ENCODE data around the gene MMRN1.

The MMRN1 gene

DNA sequence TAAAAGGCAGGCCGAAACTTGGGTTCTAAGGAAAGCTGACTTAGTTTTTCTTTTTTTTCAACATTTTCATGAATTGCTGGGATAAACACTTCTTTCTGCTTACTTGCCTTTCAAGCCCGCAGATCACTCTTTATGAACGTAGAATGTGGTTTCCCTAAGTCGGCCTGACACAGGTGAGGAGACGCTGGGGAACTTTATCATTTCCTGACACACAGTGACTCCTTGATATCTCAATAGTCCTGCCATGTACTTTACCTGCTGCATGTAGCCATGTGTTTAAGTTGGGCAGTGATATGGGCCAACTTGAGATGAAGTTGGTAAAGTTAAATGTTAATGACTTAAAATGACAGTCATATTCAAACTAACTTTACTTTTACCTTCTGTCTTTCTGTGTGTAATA, 31.1 kb upstream of the MMRN1 start:
- H3K4me1 ChIP-seq (ENCODE audit: insufficient read depth, poor library complexity, severe bottlenecking), result no peaks in the 10 kb centered on the region
- no peak for ATAC-seq (ENCODE audit: low read depth)
- H3K27ac ChIP-seq (ENCODE audit: poor library complexity, severe bottlenecking), result no peak overlapping the region
- no peaks in the 10 kb centered on the region for H3K27me3 ChIP-seq (ENCODE audit: insufficient read depth, poor library complexity, severe bottlenecking)
- H3K36me3 ChIP-seq (ENCODE audit: low read depth), result no peaks in the 10 kb centered on the region
- TF ChIP-seq, protein P1, sequence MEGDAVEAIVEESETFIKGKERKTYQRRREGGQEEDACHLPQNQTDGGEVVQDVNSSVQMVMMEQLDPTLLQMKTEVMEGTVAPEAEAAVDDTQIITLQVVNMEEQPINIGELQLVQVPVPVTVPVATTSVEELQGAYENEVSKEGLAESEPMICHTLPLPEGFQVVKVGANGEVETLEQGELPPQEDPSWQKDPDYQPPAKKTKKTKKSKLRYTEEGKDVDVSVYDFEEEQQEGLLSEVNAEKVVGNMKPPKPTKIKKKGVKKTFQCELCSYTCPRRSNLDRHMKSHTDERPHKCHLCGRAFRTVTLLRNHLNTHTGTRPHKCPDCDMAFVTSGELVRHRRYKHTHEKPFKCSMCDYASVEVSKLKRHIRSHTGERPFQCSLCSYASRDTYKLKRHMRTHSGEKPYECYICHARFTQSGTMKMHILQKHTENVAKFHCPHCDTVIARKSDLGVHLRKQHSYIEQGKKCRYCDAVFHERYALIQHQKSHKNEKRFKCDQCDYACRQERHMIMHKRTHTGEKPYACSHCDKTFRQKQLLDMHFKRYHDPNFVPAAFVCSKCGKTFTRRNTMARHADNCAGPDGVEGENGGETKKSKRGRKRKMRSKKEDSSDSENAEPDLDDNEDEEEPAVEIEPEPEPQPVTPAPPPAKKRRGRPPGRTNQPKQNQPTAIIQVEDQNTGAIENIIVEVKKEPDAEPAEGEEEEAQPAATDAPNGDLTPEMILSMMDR (IDR thresholded peaks at IDR 0.05; ENCODE audit: poor library complexity, severe bottlenecking), result no peak
- H3K4me3 ChIP-seq (ENCODE audit: severe bottlenecking), result no peak overlapping the region
- H3K9me3 ChIP-seq (ENCODE audit: severe bottlenecking), result no peaks in the 10 kb centered on the region
- DNase-seq (ENCODE audit: low spot score), result no peak

GRCh38 chr4:89868276-89868675, 26.4 kb upstream of the MMRN1 start:
- TF ChIP-seq, protein P1 (IDR thresholded peaks at IDR 0.05; ENCODE audit: poor library complexity, severe bottlenecking), result no peak
- Histone ChIP-seq H3K4me3 (ENCODE audit: severe bottlenecking) (no peak overlapping the region), H3K27me3 (ENCODE audit: insufficient read depth, poor library complexity, severe bottlenecking) (no peaks in the 10 kb centered on the region), H3K9me3 (ENCODE audit: severe bottlenecking) (no peaks in the 10 kb centered on the region), H3K27ac (ENCODE audit: poor library complexity, severe bottlenecking) (no peak overlapping the region), H3K4me1 (ENCODE audit: insufficient read depth, poor library complexity, severe bottlenecking) (no peaks in the 10 kb centered on the region), H3K36me3 (ENCODE audit: low read depth) (no peaks in the 10 kb centered on the region)
- ATAC-seq (ENCODE audit: low read depth) (no peak), DNase-seq (ENCODE audit: low spot score) (no peak)

- no peaks in the 10 kb centered on the region for H3K9me3 ChIP-seq (ENCODE audit: severe bottlenecking)
- TF ChIP-seq, protein P1 (IDR thresholded peaks at IDR 0.05; ENCODE audit: poor library complexity, severe bottlenecking), result peak; percentile 73
- no peak for ATAC-seq (ENCODE audit: low read depth)
- H3K4me1 ChIP-seq (ENCODE audit: insufficient read depth, poor library complexity, severe bottlenecking), result no peaks in the 10 kb centered on the region
- no peak for DNase-seq (ENCODE audit: low spot score)
- no peaks in the 10 kb centered on the region for H3K27me3 ChIP-seq (ENCODE audit: insufficient read depth, poor library complexity, severe bottlenecking)
- no peak overlapping the region for H3K27ac ChIP-seq (ENCODE audit: poor library complexity, severe bottlenecking)
- H3K36me3 ChIP-seq (ENCODE audit: low read depth), result no peaks in the 10 kb centered on the region
- no peak overlapping the region for H3K4me3 ChIP-seq (ENCODE audit: severe bottlenecking)
Observed at GRCh38 chr4:89868999-89869589, 25.6 kb upstream of the MMRN1 start.

- no peaks in the 10 kb centered on the region for H3K9me3 ChIP-seq (ENCODE audit: severe bottlenecking)
- no peak overlapping the region for H3K4me3 ChIP-seq (ENCODE audit: severe bottlenecking)
- no peaks in the 10 kb centered on the region for H3K4me1 ChIP-seq (ENCODE audit: insufficient read depth, poor library complexity, severe bottlenecking)
- TF ChIP-seq, protein P1 (IDR thresholded peaks at IDR 0.05; ENCODE audit: poor library complexity, severe bottlenecking), result no peak
- H3K27ac ChIP-seq (ENCODE audit: poor library complexity, severe bottlenecking), result no peak overlapping the region
- H3K36me3 ChIP-seq (ENCODE audit: low read depth), result no peaks in the 10 kb centered on the region
- H3K27me3 ChIP-seq (ENCODE audit: insufficient read depth, poor library complexity, severe bottlenecking), result no peaks in the 10 kb centered on the region
- DNase-seq (ENCODE audit: low spot score) (no peak), ATAC-seq (ENCODE audit: low read depth) (no peak)
Observed at GRCh38 chr4:89871211-89871610, 23.4 kb upstream of the MMRN1 start.

- TF ChIP-seq, protein P1 (IDR thresholded peaks at IDR 0.05; ENCODE audit: poor library complexity, severe bottlenecking), result no peak
Observed at GRCh38 chr4:89876548-89876947, 18.1 kb upstream of the MMRN1 start.

More at GRCh38 chr4:89876548-89876947, 18.1 kb upstream of the MMRN1 start:
- H3K27me3 ChIP-seq (ENCODE audit: insufficient read depth, poor library complexity, severe bottlenecking), result no peaks in the 10 kb centered on the region
- H3K36me3 ChIP-seq (ENCODE audit: low read depth), result no peaks in the 10 kb centered on the region
- H3K4me3 ChIP-seq (ENCODE audit: severe bottlenecking), result no peak overlapping the region
- no peaks in the 10 kb centered on the region for H3K4me1 ChIP-seq (ENCODE audit: insufficient read depth, poor library complexity, severe bottlenecking)
- no peak overlapping the region for H3K27ac ChIP-seq (ENCODE audit: poor library complexity, severe bottlenecking)
- ATAC-seq (ENCODE audit: low read depth) (no peak), DNase-seq (ENCODE audit: low spot score) (no peak)
- no peaks in the 10 kb centered on the region for H3K9me3 ChIP-seq (ENCODE audit: severe bottlenecking)

Data from RWPE2 (cell line).